Gastrocnemius medialis (tissue), 4 donors: ENCODE measurements around the gene CLDN7. TPM values are rescaled to one million over a fixed set of nuclear protein-coding genes. Genes with fewer than 3 reads are reported as not detected.

Experiments used
- ATAC-seq, 2 donors: fragments of 150-250 bp; one replicate each; pipeline ENCODE4 v1.9.1; 2016
- DNase-seq, 2 donors: peaks; one replicate each; pipeline ENCODE4 v3.0.0-alpha.2; 2019
- H3K27ac ChIP-seq, 4 donors: fragments of 200-600 bp; sonication (generic); 1 replicate in 1 of 4; 2 replicates in 3 of 4; pipeline ENCODE4 v1.5.1; 2016 to 2018; ENCODE audit warnings: mild to moderate bottlenecking in 2 of 4, moderate library complexity in 1 of 4
- H3K27me3 ChIP-seq, 3 donors: fragments of 200-600 bp; sonication (generic) in 2 of 3; 1 replicate in 1 of 3; 2 replicates in 2 of 3; pipeline versions ENCODE4 v1.5.1 to v1.6.0; 2016 to 2019; ENCODE audit warnings: mild to moderate bottlenecking in 1 of 3, moderate library complexity in 1 of 3
- H3K36me3 ChIP-seq, 2 donors: fragments of 200-600 bp; sonication (generic) in 1 of 2; one replicate each; pipeline ENCODE4 v1.5.1; 2017 to 2018
- H3K4me1 ChIP-seq, 2 donors: fragments of 200-600 bp; sonication (generic) in 1 of 2; one replicate each; pipeline ENCODE4 v1.5.1; 2016 to 2017; ENCODE audit warnings: mild to moderate bottlenecking in 2 of 2
- H3K4me3 ChIP-seq, 4 donors: fragments of 200-600 bp; sonication (generic) in 3 of 4; 1 replicate in 1 of 4; 2 replicates in 3 of 4; pipeline ENCODE4 v1.5.1; 2016 to 2019; ENCODE audit warnings: mild to moderate bottlenecking in 2 of 4
- H3K9me3 ChIP-seq, 3 donors: fragments of 200-600 bp; sonication (generic) in 2 of 3; 1 replicate in 1 of 3; 2 replicates in 2 of 3; pipeline ENCODE4 v1.5.1; 2016 to 2019
- POLR2A ChIP-seq, 2 donors: fragments of 450-650 bp; IDR thresholded peaks; one replicate each; pipeline ENCODE4 v1.6.1; 2017; ENCODE audit warnings: antibody characterized with exemption in 2 of 2, mild to moderate bottlenecking in 2 of 2, moderate library complexity in 2 of 2
- in situ Hi-C, 4 donors: fragments of 200-750 bp; cut with MboI; loops; one replicate each; pipeline versions ENCODE4 v1.15.0 to v1.8.0; 2017; ENCODE audit warnings: low sequenced_read_pairs in 4 of 4
- intact Hi-C: fragments of 100-400 bp; cut with DNase I; formaldehyde crosslinking; loops from one replicate; pipeline ENCODE4 v1.15.1; 2023; ENCODE audit warnings: low total_unique reads
- total RNA-seq, 4 donors: library from RNA; depleted of rRNA; stranded (reverse); fragments of >200 nt; gene quantifications; one replicate each; pipeline versions ENCODE4 v1.1.0 to v1.2.3, GENCODE V29; 2016
- TF ChIP-seq, protein P1 (sequence below), 5 experiments: fragments of 450-650 bp in 3 of 5; fragments of 200-600 bp in 2 of 5; sonication (generic) in 2 of 5; IDR thresholded peaks in 4 of 5; conservative IDR thresholded peaks in 1 of 5; 1 replicate in 4 of 5; 2 replicates in 1 of 5; pipeline ENCODE4 v1.5.1; 2016 to 2019; ENCODE audit warnings: antibody characterized with exemption in 5 of 5, mild to moderate bottlenecking in 3 of 5, moderate library complexity in 3 of 5

Gene CLDN7
- total RNA-seq, 4 donors from 2014 or later: 0.46 to 5.1 TPM; not detected in 2

DNA sequence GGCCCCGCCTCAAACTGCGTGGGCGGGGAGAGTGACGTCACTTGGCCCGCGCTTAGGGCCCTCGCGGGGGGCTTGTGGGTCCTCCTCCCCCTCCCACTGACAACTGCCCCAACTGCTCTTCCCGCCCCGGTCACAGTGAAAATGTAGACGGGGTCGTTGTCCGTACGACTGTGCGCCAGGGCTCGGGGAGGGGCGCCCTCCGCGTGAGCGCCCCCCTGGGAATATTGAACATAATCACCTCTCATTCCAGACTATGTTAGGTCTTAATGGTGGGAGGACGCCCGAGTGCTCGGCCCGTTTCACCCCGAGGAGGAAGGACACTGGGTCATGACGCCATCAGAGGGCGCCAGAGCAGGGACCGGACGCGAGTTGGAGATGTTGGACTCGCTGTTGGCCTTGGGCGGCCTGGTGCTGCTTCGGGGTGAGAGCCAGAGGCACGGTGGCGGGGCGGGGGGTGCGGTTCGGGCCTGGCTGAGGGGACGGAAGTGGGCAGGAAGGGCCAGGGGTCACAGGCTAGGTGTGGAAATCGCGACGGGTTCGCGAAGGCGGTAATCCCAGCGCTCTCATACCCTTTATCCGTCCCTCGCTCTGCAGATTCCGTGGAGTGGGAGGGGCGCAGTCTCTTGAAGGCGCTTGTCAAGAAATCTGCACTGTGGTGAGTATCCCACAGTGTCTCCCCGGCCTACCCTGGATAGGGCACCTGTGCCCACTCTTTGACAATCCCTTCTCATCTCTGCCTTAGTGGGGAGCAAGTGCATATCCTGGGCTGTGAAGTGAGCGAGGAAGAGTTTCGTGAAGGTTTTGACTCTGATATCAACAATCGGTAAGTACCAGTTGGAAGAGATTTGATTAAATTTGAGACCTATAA is 9.9 kb downstream of the CLDN7 start, which contains the start of gene ELP5:
ELP5 (plus strand) TSS at position 40 of the 868 bp plus-strand sequence; CDS start at position 376, 336 bp downstream.
- H3K4me1 ChIP-seq: peaks cover 39 to 43% of the 10 kb centered on the region in 2 donors
- DNase-seq: peak; percentile 86 to 92
- ATAC-seq: peak; percentile 58 to 61
- H3K27ac ChIP-seq: peak within 1 kb of the TSS; percentile 98 to 100 (median 98)
- in situ Hi-C loops (loop anchor here in 1 of 4 donors (10.0 kb wide), 1 partner anchor 52 kb away; the partner anchor contains the start of gene EIF5A), intact Hi-C loops (loop anchor here (2.0 to 5.0 kb wide), 4 partner anchors 28 to 435 kb away; partner anchors contain the start of genes EIF5A, SLC2A4, TP53 and WRAP53)
- TF ChIP-seq, protein P1, sequence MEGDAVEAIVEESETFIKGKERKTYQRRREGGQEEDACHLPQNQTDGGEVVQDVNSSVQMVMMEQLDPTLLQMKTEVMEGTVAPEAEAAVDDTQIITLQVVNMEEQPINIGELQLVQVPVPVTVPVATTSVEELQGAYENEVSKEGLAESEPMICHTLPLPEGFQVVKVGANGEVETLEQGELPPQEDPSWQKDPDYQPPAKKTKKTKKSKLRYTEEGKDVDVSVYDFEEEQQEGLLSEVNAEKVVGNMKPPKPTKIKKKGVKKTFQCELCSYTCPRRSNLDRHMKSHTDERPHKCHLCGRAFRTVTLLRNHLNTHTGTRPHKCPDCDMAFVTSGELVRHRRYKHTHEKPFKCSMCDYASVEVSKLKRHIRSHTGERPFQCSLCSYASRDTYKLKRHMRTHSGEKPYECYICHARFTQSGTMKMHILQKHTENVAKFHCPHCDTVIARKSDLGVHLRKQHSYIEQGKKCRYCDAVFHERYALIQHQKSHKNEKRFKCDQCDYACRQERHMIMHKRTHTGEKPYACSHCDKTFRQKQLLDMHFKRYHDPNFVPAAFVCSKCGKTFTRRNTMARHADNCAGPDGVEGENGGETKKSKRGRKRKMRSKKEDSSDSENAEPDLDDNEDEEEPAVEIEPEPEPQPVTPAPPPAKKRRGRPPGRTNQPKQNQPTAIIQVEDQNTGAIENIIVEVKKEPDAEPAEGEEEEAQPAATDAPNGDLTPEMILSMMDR (IDR thresholded peaks at IDR 0.05 in 4 of 5, conservative IDR thresholded peaks at IDR 0.05 in 1 of 5): peak in 3 of 5 experiments; percentile 36 to 54 (median 40)
- peak in 1 of 2 donors; percentile 70 for TF ChIP-seq POLR2A (IDR thresholded peaks at IDR 0.05)
- H3K4me3 ChIP-seq: peak within 1 kb of the TSS; percentile 69 to 98 (median 81)
- no peaks in the 10 kb centered on the region for H3K27me3 ChIP-seq
- H3K9me3 ChIP-seq: no peaks in the 10 kb centered on the region
- H3K36me3 ChIP-seq: peaks cover 0 to 32% of the 10 kb centered on the region in 2 donors

DNA sequence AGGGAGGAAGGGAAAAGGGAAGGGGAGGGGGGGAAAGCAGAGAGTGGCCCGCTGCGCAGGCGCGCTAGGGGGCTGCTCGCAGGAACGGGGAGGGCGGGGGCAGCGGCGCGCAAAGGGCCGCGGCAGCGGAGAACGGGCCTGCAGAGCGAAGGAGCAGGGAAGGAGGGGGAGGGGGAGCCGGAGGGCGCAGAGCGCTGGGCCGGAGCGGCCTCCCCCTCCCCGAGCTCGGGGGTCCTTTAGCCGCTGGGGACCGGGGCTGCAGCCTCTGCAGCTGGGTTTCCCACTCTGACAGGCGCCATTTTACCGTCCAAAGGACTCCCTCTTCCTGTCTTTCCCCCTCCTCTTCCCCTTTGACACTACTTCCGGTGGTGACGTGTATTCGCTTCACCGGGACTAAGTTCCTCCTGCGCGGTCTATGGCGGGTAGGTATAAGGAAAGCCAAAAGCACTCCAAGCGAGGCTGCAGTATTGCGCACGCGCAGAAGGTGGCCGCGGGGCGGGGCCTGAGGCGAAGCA is 10.6 kb downstream of the CLDN7 start, which contains the start of gene CTDNEP1:
CTDNEP1 (minus strand) TSS at position 74 of the 515 bp plus-strand sequence. CDS start 438 bp downstream, outside the sequence.
- Histone ChIP-seq H3K27ac (peak within 1 kb of the TSS; percentile 98 to 100 (median 98)), H3K9me3 (no peaks in the 10 kb centered on the region), H3K27me3 (no peaks in the 10 kb centered on the region), H3K4me1 (peaks cover 43 to 44% of the 10 kb centered on the region in 2 donors), H3K4me3 (peak within 1 kb of the TSS; percentile 69 to 98 (median 81)), H3K36me3 (peaks cover 0 to 28% of the 10 kb centered on the region in 2 donors)
- peak; percentile 98 to 99 for DNase-seq
- intact Hi-C loops: loop anchor here (2.0 to 5.0 kb wide), 4 partner anchors 29 to 436 kb away; partner anchors contain the start of genes EIF5A, SLC2A4, TP53 and WRAP53
- peak; percentile 87 to 94 for ATAC-seq
- TF ChIP-seq, protein P1 (IDR thresholded peaks at IDR 0.05 in 4 of 5, conservative IDR thresholded peaks at IDR 0.05 in 1 of 5): no peak
- TF ChIP-seq POLR2A (IDR thresholded peaks at IDR 0.05): peak; percentile 73 to 80
- in situ Hi-C loops: loop anchor here in 1 of 4 donors (10.0 kb wide), 1 partner anchor 53 kb away; the partner anchor contains the start of gene EIF5A

DNA sequence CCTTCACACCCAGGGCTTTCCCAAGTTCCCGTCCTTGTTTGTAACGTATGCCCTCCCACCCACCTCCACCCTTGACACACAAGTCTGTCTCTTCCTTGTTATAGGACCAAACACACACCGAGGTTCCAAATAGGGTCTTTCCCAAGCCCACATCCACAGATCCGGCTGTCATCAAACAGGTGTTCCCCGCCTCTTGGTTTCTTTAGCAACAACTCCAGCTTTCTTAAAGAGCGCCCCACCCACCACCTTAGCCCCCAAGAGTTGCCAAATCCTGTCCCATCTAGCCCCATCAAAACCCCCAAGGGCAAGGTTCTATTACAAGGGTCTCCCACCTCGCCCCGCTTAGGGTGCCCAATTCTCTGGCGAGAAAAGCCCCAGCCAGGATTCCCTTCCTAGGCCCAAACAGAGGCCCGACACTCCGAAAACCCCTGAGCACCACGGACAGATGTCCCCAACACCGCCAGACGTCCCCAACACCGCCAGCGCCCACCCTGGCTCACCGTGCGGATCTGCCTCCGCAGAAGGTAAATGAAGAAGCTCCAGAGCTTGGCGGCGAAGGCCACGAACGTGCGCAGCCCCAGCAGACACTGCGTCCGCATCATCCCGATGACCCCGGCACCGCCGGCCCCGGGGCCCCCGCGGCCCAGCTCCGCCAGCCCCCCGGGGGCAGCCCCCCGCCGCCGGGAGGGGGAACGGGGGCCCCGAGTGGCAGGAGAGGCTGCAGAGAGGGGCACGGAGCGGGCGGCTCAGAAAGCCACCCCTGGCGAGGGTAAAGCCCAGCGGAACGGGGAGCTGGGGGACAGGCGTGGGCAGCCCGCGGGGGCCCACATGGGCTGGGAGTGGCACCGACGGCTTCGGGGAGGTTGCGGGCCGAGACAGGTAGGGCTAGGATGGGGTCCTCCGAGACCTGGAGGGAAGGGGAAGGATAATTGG is 11.3 kb downstream of the CLDN7 start:
- in situ Hi-C loops (loop anchor here in 1 of 4 donors (10.0 kb wide), 1 partner anchor 54 kb away; the partner anchor contains the start of gene EIF5A), intact Hi-C loops (loop anchor here (5.0 kb wide), 2 partner anchors 321 to 436 kb away; partner anchors contain the start of genes TP53 and WRAP53)
- no peak for TF ChIP-seq POLR2A (IDR thresholded peaks at IDR 0.05)
- Histone ChIP-seq H3K27me3 (no peaks in the 10 kb centered on the region), H3K27ac (peak overlapping the region; percentile 98 to 100 (median 98)), H3K36me3 (peaks cover 0 to 28% of the 10 kb centered on the region in 2 donors), H3K4me1 (peaks cover 43 to 44% of the 10 kb centered on the region in 2 donors), H3K9me3 (no peaks in the 10 kb centered on the region), H3K4me3 (peak overlapping the region; percentile 69 to 98 (median 81))
- no peak for ATAC-seq
- DNase-seq: no peak

DNA sequence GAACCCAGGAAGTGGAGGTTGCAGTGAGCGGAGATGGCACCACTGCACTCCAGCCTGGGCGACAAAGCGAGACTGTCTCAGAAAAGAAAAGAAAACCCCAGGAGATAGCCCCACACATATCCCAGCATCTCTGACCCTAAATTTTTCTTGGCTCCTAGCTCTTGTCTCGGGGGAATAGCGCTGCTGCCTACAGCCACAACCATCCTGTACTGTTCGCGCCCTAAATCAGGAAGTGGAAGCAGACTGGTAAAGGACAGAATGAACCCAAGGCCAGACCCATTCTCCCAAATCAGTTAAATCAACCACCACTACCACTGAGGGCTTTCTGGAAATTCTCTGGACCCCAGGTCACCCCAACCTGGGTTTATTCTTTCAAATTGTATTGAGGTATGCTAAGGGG is 12.4 kb downstream of the CLDN7 start:
- H3K4me1 ChIP-seq: peaks cover 43 to 44% of the 10 kb centered on the region in 2 donors
- TF ChIP-seq POLR2A (IDR thresholded peaks at IDR 0.05): no peak
- TF ChIP-seq, protein P1 (IDR thresholded peaks at IDR 0.05 in 4 of 5, conservative IDR thresholded peaks at IDR 0.05 in 1 of 5): no peak
- in situ Hi-C loops: loop anchor here in 1 of 4 donors (10.0 kb wide), 1 partner anchor 55 kb away; the partner anchor contains the start of gene EIF5A
- intact Hi-C loops: loop anchor here (2.0 to 5.0 kb wide), 3 partner anchors 233 to 437 kb away; partner anchors contain the start of genes TP53 and WRAP53
- no peak for ATAC-seq
- peaks cover 0 to 28% of the 10 kb centered on the region in 2 donors for H3K36me3 ChIP-seq
- H3K27ac ChIP-seq: peak overlapping the region; percentile 98 to 100 (median 98)
- no peaks in the 10 kb centered on the region for H3K9me3 ChIP-seq
- no peak for DNase-seq
- H3K4me3 ChIP-seq: peak overlapping the region; percentile 69 to 98 (median 81)
- no peaks in the 10 kb centered on the region for H3K27me3 ChIP-seq
